CD4-positive, alpha-beta T cell treated with Interferon gamma for 1 hour (primary cell): Measurements from ENCODE around the gene LGALS4.
"Not testable (repeated sequence)": the region's sequence is repeated elsewhere in the genome, so short reads cannot be mapped to it uniquely, and the experiment has no call there.

Experiments
- DNase-seq: peaks from one replicate; pipeline ENCODE4 v3.0.0-alpha.2; 2020

The LGALS4 gene

GRCh38 chr19:38766276-38767047 lies 46.3 kb downstream of the LGALS4 start:
- no peak for DNase-seq

DNA sequence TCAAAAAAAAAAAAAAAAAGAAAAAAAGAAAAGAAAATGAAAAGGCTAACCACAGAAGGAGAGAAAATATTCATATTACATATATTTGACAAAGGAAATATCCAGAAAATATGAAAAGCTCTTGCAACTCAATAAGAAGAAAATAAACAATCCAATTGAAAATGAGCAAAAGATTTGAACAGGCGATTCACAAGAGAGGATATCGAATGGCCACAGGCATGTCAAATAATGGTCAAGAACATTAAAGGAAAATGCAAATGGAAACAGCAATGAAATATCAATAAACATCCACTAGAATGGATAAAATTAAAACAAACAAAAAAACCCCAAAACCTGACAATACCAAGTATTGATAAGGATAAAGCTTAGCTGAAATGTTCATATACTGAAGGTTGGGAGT lies 47.5 kb downstream of the LGALS4 start:
- no peak for DNase-seq

- no peak for DNase-seq
Observed at GRCh38 chr19:38763795-38764220, 48.9 kb downstream of the LGALS4 start.

GRCh38 chr19:38761884-38762389 lies 50.8 kb downstream of the LGALS4 start:
- not testable (repeated sequence) for DNase-seq

DNA sequence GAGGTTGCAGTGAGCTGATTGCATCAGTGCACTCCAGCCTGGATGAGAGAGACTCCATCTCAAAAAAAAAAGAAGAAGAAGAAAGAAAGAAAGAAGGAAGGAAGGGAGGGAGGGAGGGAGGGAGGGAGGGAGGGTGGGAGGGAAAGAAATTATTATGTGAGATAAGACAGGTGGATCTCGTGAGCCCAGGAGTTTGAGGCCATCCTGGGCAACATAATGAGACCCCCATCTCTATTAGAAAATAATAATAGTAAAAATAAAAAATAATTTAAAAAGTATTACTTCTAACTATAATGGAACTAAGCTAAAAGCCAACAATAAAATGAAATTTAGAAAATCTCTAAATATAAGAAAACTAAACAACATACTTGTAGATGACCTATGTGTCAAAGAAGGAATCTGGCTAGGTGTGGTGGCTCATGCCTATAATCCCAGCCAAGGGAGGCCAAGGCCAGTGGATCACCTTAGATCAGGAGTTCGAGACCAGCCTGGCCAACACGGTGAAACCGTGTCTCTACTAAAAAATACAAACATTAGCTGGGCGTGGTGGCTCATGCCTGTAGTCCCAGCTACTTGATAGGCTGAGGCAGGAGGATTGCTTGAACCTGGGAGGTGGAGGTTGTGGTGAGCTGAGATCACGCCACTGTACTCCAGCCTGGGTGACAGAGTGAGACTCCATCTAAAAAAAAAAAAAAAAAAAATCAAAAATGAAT lies 51.8 kb downstream of the LGALS4 start:
- not testable (repeated sequence) for DNase-seq

- no peak for DNase-seq
Observed at GRCh38 chr19:38759590-38760003, 53.1 kb downstream of the LGALS4 start.

GRCh38 chr19:38754196-38754595 lies 58.5 kb downstream of the LGALS4 start:
- DNase-seq = not testable (repeated sequence)

DNA sequence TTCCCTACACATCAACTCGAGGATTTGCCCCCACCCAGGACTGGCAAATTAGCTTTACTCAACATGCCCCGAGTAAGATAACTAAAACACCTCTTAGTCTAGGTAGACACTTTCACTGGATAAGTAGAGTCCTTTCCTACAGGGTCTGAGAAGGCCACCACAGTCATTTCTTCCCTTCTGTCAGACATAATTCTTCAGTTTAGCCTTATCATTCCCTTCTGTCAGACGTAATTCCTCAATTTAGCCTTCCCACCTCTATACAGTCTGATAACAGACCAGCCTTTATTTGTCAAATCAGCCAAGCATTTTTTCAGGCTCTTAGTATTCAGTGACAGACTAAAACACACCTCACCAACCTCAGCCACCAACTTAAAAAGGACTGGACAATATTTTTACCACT lies 59.0 kb downstream of the LGALS4 start:
- DNase-seq = not testable (repeated sequence)
